HL-60 (cell line): ENCODE results near the gene AOC1.

Experiments used
- CTCF ChIP-seq: IDR thresholded peaks from one replicate; pipeline ENCODE4 v1.5.1; 2011; ENCODE audit warnings: low read length, control low read depth, inconsistent platforms; ENCODE audit not compliant: insufficient read depth
- GABPA ChIP-seq: IDR thresholded peaks from 2 replicates; pipeline ENCODE4 v1.6.1; 2012; ENCODE audit warnings: low read depth
- POLR2AphosphoS5 ChIP-seq: IDR thresholded peaks from 2 replicates; pipeline ENCODE4 v1.6.1; 2012; ENCODE audit warnings: low read depth
- SPI1 ChIP-seq: IDR thresholded peaks from 2 replicates; pipeline ENCODE4 v1.6.1; 2012; ENCODE audit warnings: low read depth, mild to moderate bottlenecking, borderline replicate concordance
- TF ChIP-seq, protein P1 (sequence below): IDR thresholded peaks from 2 replicates; pipeline ENCODE4 v1.6.1; 2012; ENCODE audit warnings: low read depth; ENCODE audit not compliant: insufficient replicate concordance

- no peak for TF ChIP-seq CTCF
- no peak for TF ChIP-seq SPI1
- no peak for TF ChIP-seq POLR2AphosphoS5
- TF ChIP-seq, protein P1, sequence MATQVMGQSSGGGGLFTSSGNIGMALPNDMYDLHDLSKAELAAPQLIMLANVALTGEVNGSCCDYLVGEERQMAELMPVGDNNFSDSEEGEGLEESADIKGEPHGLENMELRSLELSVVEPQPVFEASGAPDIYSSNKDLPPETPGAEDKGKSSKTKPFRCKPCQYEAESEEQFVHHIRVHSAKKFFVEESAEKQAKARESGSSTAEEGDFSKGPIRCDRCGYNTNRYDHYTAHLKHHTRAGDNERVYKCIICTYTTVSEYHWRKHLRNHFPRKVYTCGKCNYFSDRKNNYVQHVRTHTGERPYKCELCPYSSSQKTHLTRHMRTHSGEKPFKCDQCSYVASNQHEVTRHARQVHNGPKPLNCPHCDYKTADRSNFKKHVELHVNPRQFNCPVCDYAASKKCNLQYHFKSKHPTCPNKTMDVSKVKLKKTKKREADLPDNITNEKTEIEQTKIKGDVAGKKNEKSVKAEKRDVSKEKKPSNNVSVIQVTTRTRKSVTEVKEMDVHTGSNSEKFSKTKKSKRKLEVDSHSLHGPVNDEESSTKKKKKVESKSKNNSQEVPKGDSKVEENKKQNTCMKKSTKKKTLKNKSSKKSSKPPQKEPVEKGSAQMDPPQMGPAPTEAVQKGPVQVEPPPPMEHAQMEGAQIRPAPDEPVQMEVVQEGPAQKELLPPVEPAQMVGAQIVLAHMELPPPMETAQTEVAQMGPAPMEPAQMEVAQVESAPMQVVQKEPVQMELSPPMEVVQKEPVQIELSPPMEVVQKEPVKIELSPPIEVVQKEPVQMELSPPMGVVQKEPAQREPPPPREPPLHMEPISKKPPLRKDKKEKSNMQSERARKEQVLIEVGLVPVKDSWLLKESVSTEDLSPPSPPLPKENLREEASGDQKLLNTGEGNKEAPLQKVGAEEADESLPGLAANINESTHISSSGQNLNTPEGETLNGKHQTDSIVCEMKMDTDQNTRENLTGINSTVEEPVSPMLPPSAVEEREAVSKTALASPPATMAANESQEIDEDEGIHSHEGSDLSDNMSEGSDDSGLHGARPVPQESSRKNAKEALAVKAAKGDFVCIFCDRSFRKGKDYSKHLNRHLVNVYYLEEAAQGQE = no peak
- no peak for TF ChIP-seq GABPA
These were observed 47.5 kb upstream of the AOC1 start for GRCh38 chr7:150804802-150805201.
